GM21576 (cell line): Measurements from ENCODE around the gene BAIAP2.
"Not testable (repeated sequence)": the region's sequence is repeated elsewhere in the genome, so short reads cannot be mapped to it uniquely, and the experiment has no call there.

Experiments
- ATAC-seq: cut with Tn5 transposase; IDR thresholded peaks from one replicate; pipeline ENCODE4 v1.9.1; 2021; ENCODE audit warnings: mild to moderate bottlenecking, moderate library complexity; ENCODE audit not compliant: unreplicated experiment

The BAIAP2 gene

GRCh38 chr17:81066072-81066471 lies 31.1 kb downstream of the BAIAP2 start:
- ATAC-seq = no peak

GRCh38 chr17:81066771-81067315 lies 31.9 kb downstream of the BAIAP2 start:
- no peak for ATAC-seq

GRCh38 chr17:81067391-81067811 lies 32.5 kb downstream of the BAIAP2 start:
- ATAC-seq = no peak

- no peak for ATAC-seq
Measured at GRCh38 chr17:81068411-81069134, 33.6 kb downstream of the BAIAP2 start.

GRCh38 chr17:81069135-81069645 lies 34.2 kb downstream of the BAIAP2 start:
- ATAC-seq = no peak

GRCh38 chr17:81070541-81071246 lies 35.7 kb downstream of the BAIAP2 start:
- no peak for ATAC-seq

- no peak for ATAC-seq
Measured at GRCh38 chr17:81071761-81072741, 37.1 kb downstream of the BAIAP2 start.

- ATAC-seq = no peak
Measured at GRCh38 chr17:81073967-81074839, 39.3 kb downstream of the BAIAP2 start.

- no peak for ATAC-seq
Measured at GRCh38 chr17:81074875-81075274, 39.9 kb downstream of the BAIAP2 start.

- ATAC-seq = no peak
Measured at GRCh38 chr17:81075307-81075706, 40.4 kb downstream of the BAIAP2 start.

GRCh38 chr17:81076141-81076679 lies 41.3 kb downstream of the BAIAP2 start:
- no peak for ATAC-seq

GRCh38 chr17:81078026-81078913 lies 43.3 kb downstream of the BAIAP2 start:
- not testable (repeated sequence) for ATAC-seq

- ATAC-seq = no peak
Measured at GRCh38 chr17:81080019-81080418, 45.1 kb downstream of the BAIAP2 start.

GRCh38 chr17:81081222-81082176 lies 46.5 kb downstream of the BAIAP2 start:
- no peak for ATAC-seq

- no peak for ATAC-seq
Measured at GRCh38 chr17:81082177-81083073, 47.5 kb downstream of the BAIAP2 start.

GRCh38 chr17:81083125-81083765 lies 48.3 kb downstream of the BAIAP2 start:
- no peak for ATAC-seq
